ENCODE data around the gene KCNA2.

The KCNA2 gene

DNA sequence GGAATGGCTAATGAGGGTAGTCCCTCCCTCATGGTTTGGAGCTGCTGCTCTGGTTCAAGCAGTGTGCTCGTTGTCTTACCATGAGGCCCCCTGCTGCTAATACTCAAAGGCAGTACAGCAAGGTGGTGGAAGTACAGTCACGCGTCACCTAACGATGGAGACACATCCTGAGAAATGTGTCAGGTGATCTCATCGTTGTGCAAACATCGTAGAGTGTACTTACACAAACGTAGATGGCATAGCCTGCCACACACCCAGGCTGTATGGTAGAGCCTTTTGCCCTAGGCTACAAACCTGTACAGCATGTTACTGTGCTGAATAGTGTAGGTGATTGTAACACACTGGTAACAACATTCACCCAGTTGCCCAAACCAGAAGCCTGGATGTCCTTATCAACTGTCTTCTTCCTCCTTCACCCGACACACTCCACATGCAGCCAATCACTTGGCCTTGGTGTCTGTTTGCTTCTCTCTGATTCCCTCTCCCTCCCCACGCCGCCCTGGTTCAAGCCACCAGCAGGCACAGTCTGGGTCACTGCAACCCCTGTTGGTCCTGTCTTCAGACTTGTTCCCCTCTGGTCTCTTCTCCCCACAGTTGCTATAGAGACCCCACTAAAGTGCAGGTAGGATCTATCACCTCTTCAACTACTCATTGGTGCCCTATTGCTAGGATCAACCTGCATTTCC lies 6.0 kb upstream of the KCNA2 start:
- POLR2A ChIA-PET = no interaction called here
- TF ChIP-seq CTCF (IDR thresholded peaks at IDR 0.05; ENCODE audit: control extremely low read depth, extremely low read depth, low read depth, missing control alignments) = no peak
- DNase-seq (ENCODE audit: extremely low spot score) = no peak
- CTCF ChIA-PET = interaction anchor here (1.2 to 2.0 kb wide), 3 partner anchors 57 to 169 kb away, joined by 3 to 4 read pairs (median 4); no protein-coding TSS in a partner anchor

DNA sequence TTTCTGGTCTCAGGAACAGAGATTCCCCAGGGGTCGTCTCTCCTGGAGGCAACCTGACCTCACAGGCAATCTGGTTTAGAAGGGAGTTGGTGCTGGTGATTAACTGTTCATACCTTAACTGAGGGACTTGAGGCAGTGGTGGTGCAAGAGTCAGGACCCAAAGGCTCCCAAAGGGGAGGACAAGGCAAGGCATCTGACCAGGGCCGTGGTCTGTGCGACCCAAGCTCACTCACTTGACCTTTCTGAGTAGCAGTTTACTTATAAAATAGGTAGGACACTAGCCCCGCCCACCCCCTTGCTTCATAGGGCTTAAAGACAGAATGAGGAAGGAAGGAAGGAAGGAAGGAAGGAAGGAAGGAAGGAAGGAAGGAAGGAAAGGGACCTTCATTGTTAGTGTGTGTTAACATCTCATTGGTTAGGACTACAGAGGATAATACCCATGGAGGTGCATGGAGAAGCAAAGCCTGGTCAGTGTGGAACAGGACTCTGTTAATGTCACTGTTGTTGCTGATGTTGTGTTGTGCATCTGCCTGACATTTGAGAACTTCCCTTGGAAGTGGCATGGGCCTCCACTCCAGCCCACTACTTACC lies 4.6 kb upstream of the KCNA2 start:
- ChIA-PET CTCF (interaction anchor here (0.8 to 5.1 kb wide), 4 partner anchors 9 to 154 kb away, joined by 3 to 36 read pairs (median 8); no protein-coding TSS in a partner anchor), POLR2A (no interaction called here)
- DNase-seq (ENCODE audit: extremely low spot score) = no peak
- TF ChIP-seq CTCF (IDR thresholded peaks at IDR 0.05; ENCODE audit: control extremely low read depth, extremely low read depth, low read depth, missing control alignments) = no peak

DNA sequence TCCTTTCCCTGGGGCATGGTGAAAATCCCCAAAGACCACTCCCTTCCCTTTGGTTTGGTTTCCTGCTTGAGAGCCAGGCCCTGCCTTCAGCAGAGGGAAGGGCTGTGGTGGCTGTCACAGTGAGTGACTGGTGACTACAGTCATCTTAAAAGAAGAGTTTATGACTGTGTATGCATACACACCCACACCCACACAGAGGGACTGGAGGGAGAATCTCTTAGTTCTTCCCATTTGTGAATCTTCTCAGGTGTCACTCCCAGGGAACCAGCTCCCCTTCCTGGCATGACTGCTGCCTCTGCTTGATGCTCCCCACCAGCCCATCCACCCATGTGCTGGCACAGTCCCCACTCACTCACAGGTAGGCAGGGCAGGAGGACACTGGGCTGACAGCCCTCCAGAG lies 3.9 kb upstream of the KCNA2 start:
- POLR2A ChIA-PET = no interaction called here
- CTCF ChIA-PET = interaction anchor here (0.8 to 5.1 kb wide), 4 partner anchors 9 to 155 kb away, joined by 3 to 36 read pairs (median 8); no protein-coding TSS in a partner anchor
- DNase-seq (ENCODE audit: extremely low spot score) = no peak
- no peak for TF ChIP-seq CTCF (IDR thresholded peaks at IDR 0.05; ENCODE audit: control extremely low read depth, extremely low read depth, low read depth, missing control alignments)

GRCh38 chr1:110608247-110608646 lies 2.1 kb upstream of the KCNA2 start:
- ChIA-PET POLR2A (no interaction called here), CTCF (interaction anchor here (1.2 to 5.1 kb wide), 2 partner anchors 11 to 112 kb away, joined by 6 to 36 read pairs; no protein-coding TSS in a partner anchor)
- no peak for TF ChIP-seq CTCF (IDR thresholded peaks at IDR 0.05; ENCODE audit: control extremely low read depth, extremely low read depth, low read depth, missing control alignments)

DNA sequence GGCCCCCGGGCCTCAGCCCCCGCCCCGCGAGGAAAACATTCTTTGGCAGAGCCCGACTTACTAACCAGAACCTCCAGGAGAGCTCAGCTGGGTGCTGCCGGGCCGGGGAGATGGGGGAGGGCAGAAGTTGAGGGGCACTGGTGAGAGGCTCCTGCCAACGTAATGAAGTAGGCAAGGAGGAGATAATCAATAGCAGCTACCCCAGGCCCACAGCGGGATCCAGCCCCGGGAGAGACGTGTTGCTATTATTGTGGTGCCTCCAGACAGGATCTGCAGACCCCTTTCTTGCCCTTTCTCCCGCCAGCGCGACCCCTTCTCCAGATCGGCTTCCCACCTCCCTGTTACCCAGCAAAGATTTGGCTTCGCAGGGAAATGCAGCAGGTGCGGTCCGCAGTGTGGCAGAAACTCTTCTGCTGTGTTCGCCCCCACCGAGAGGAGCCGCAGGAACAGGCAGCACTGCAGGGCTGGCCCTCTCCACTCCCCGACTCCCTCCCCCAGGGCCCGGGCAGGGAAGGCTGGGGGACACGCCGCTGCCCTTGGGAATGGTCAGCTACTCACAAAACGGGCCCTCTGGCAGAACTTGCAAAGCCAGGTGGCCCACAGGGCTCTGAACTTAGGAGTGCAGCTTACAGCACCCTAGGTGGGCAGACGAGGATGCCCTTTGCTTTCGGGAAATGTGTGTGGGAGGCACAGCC lies 1.5 kb upstream of the KCNA2 start:
- no peak for DNase-seq (ENCODE audit: extremely low spot score)
- TF ChIP-seq CTCF (IDR thresholded peaks at IDR 0.05; ENCODE audit: control extremely low read depth, extremely low read depth, low read depth, missing control alignments) = no peak
- ChIA-PET CTCF (interaction anchor here (0.9 to 5.1 kb wide), 3 partner anchors 9 to 67 kb away, joined by 3 to 36 read pairs (median 3); no protein-coding TSS in a partner anchor), POLR2A (no interaction called here)

More at GRCh38 chr1:110608247-110608646, 2.1 kb upstream of the KCNA2 start:
- no peak for DNase-seq (ENCODE audit: extremely low spot score)

Measured in GM10248 (cell line).